GM23338 (cell line): Measurements from ENCODE around the gene DPF3.

ENCODE experiments used
- ETS1 ChIP-seq: IDR thresholded peaks from 2 replicates; pipeline ENCODE4 v1.6.1; 2016; ENCODE audit warnings: antibody characterized with exemption
- EZH2 ChIP-seq: fragments of 200-600 bp; sonication (generic); IDR thresholded peaks from one replicate; pipeline ENCODE4 v1.8.0; 2017; ENCODE audit warnings: antibody characterized with exemption, mild to moderate bottlenecking, low read depth; ENCODE audit not compliant: unreplicated experiment
- EZH2phosphoT487 ChIP-seq: fragments of 200-600 bp; sonication (generic); IDR thresholded peaks from one replicate; pipeline ENCODE4 v1.8.1; 2018; ENCODE audit warnings: antibody characterized with exemption; ENCODE audit not compliant: unreplicated experiment
- JUNB ChIP-seq: IDR thresholded peaks from one replicate; pipeline ENCODE4 v1.6.1; 2016; ENCODE audit warnings: antibody characterized with exemption; ENCODE audit not compliant: unreplicated experiment
- NANOG ChIP-seq: IDR thresholded peaks from 2 replicates; pipeline ENCODE4 v1.6.1; 2016; ENCODE audit warnings: antibody characterized with exemption, borderline replicate concordance
- POLR2AphosphoS5 ChIP-seq: IDR thresholded peaks from 2 replicates; pipeline ENCODE4 v1.6.1; 2016; ENCODE audit warnings: antibody characterized with exemption, low read depth
- REST ChIP-seq: IDR thresholded peaks from one replicate; pipeline ENCODE4 v1.6.1; 2018; ENCODE audit warnings: antibody characterized with exemption; ENCODE audit not compliant: unreplicated experiment
- ZNF331 ChIP-seq: fragments of 250-450 bp; sonication (Bioruptor Pico); IDR thresholded peaks from 2 replicates; pipeline ENCODE4 v1.5.0; 2020; ENCODE audit warnings: low read depth, mild to moderate bottlenecking, moderate library complexity
- TF ChIP-seq, protein P1 (sequence below), 2 experiments: fragments of 200-600 bp in 1 of 2; sonication (generic) in 1 of 2; conservative IDR thresholded peaks; 2 replicates each; pipeline versions ENCODE4 v1.5.1 to v1.6.1; 2016 to 2017; ENCODE audit warnings: antibody characterized with exemption in 2 of 2, low read depth in 2 of 2, mild to moderate bottlenecking in 2 of 2, moderate library complexity in 1 of 2

GRCh38 chr14:72868500-72868899 lies 25.4 kb downstream of the DPF3 start:
- TF ChIP-seq, protein P1, sequence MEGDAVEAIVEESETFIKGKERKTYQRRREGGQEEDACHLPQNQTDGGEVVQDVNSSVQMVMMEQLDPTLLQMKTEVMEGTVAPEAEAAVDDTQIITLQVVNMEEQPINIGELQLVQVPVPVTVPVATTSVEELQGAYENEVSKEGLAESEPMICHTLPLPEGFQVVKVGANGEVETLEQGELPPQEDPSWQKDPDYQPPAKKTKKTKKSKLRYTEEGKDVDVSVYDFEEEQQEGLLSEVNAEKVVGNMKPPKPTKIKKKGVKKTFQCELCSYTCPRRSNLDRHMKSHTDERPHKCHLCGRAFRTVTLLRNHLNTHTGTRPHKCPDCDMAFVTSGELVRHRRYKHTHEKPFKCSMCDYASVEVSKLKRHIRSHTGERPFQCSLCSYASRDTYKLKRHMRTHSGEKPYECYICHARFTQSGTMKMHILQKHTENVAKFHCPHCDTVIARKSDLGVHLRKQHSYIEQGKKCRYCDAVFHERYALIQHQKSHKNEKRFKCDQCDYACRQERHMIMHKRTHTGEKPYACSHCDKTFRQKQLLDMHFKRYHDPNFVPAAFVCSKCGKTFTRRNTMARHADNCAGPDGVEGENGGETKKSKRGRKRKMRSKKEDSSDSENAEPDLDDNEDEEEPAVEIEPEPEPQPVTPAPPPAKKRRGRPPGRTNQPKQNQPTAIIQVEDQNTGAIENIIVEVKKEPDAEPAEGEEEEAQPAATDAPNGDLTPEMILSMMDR (conservative IDR thresholded peaks at IDR 0.05; ENCODE audit: low read depth in 2 of 2): no peak
- TF ChIP-seq REST: no peak
- TF ChIP-seq JUNB: no peak
- TF ChIP-seq POLR2AphosphoS5: no peak
- no peak for TF ChIP-seq ETS1
- TF ChIP-seq EZH2phosphoT487: no peak
- TF ChIP-seq EZH2: no peak
- no peak for TF ChIP-seq ZNF331
- no peak for TF ChIP-seq NANOG
